Lower leg skin (tissue), 3 donors: ENCODE results near the gene PLXNB1.

Experiments used
- POLR2A ChIP-seq, 2 donors: fragments of 450-650 bp; IDR thresholded peaks; one replicate each; pipeline ENCODE4 v1.6.1; 2016 to 2017; ENCODE audit warnings: antibody characterized with exemption in 2 of 2, mild to moderate bottlenecking in 1 of 2, moderate library complexity in 1 of 2
- TF ChIP-seq, protein P1 (sequence below), 3 donors: fragments of 450-650 bp; IDR thresholded peaks; one replicate each; pipeline ENCODE4 v1.5.1; 2016; ENCODE audit warnings: antibody characterized with exemption in 3 of 3, mild to moderate bottlenecking in 3 of 3, moderate library complexity in 2 of 3

DNA sequence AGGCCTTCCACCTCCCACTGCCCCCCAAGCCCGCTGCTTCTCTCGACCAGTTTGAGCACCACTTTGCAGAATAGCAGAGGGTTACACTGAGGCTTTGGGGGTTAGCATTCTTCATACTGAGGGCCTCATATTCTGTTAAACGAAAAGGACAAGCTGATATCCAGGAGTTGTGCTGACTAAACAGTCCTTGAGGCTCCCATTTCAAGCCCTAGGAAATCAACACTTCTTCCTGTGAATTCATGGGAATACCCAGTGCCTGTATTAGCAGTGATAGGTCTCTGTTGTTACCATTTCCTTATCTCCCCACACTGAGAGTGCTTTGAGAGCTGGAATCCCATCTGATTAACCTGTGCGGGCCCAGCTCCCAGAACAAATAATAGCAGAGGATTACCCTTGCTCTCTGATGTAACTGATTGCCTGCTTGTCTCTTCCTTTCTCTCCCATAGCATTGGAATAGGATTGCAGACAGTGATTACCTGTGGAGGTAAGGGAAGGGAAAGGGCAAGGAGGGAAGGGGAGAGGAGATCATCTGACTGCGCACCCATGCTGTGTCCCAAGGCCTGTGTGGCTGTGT is 56.9 kb downstream of the PLXNB1 start:
- no peak for TF ChIP-seq POLR2A (IDR thresholded peaks at IDR 0.05)
- TF ChIP-seq, protein P1, sequence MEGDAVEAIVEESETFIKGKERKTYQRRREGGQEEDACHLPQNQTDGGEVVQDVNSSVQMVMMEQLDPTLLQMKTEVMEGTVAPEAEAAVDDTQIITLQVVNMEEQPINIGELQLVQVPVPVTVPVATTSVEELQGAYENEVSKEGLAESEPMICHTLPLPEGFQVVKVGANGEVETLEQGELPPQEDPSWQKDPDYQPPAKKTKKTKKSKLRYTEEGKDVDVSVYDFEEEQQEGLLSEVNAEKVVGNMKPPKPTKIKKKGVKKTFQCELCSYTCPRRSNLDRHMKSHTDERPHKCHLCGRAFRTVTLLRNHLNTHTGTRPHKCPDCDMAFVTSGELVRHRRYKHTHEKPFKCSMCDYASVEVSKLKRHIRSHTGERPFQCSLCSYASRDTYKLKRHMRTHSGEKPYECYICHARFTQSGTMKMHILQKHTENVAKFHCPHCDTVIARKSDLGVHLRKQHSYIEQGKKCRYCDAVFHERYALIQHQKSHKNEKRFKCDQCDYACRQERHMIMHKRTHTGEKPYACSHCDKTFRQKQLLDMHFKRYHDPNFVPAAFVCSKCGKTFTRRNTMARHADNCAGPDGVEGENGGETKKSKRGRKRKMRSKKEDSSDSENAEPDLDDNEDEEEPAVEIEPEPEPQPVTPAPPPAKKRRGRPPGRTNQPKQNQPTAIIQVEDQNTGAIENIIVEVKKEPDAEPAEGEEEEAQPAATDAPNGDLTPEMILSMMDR (IDR thresholded peaks at IDR 0.05), result no peak
